K562 treated with DMSO at 1 percent for 12 hours (cell line): ENCODE measurements around the gene BCAM. TPM values are rescaled to one million over a fixed set of nuclear protein-coding genes. Genes with fewer than 3 reads are reported as not detected.

ENCODE experiments used
- total RNA-seq: library from RNA; unstranded; fragments of 300-600 nt; gene quantifications from 2 replicates; pipeline ENCODE4 v1.2.3, GENCODE V29; 2022; ENCODE audit not compliant: insufficient read depth

BCAM gene, protein sequence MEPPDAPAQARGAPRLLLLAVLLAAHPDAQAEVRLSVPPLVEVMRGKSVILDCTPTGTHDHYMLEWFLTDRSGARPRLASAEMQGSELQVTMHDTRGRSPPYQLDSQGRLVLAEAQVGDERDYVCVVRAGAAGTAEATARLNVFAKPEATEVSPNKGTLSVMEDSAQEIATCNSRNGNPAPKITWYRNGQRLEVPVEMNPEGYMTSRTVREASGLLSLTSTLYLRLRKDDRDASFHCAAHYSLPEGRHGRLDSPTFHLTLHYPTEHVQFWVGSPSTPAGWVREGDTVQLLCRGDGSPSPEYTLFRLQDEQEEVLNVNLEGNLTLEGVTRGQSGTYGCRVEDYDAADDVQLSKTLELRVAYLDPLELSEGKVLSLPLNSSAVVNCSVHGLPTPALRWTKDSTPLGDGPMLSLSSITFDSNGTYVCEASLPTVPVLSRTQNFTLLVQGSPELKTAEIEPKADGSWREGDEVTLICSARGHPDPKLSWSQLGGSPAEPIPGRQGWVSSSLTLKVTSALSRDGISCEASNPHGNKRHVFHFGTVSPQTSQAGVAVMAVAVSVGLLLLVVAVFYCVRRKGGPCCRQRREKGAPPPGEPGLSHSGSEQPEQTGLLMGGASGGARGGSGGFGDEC
- 2.7 and 6.7 TPM in 2 replicates for total RNA-seq

DNA sequence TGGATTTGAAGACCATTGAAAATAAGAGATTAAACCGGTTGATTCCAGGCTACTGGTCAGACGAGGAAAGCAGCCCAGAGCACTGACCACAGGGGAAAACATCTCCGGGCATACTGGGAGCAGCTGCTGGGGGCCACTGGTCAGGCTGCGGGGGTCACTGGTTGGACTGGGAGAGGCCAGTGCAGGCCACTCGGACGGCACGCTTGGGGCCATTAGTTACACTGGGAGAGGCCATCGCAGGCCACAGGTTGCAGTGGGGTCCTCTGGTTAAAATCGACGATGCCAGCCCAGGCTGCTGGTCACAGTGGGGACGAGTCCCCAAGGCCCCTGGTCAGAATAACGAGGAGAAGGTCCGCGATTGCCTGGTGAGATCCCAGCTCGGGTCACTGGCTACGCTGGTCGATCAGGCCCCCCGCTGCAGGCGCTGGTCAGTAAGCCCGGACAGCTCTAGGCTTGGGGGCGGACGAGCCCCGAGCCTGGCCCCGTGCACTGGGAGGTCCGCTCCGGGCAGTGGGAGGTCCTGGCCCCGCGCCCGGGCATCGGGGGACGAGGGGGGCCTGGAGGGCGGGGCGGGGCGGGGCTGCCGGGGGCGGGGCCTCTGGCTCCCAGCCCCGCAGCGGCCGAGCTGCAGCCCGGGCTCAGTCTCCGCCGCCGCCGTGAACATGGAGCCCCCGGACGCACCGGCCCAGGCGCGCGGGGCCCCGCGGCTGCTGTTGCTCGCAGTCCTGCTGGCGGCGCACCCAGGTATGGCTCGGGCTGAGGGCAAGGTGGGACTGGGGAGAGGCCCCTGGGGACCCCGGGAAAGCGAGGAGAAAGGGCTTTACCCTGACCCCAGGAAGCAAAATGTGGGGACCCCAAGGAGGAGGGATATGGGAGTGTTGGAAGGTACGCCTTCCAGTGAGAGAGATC, at the start of gene BCAM:
Gene BCAM, plus strand, starts transcription at position 641 of the 909 bp plus-strand sequence. Its CDS starts 22 bp downstream, at position 663.

DNA sequence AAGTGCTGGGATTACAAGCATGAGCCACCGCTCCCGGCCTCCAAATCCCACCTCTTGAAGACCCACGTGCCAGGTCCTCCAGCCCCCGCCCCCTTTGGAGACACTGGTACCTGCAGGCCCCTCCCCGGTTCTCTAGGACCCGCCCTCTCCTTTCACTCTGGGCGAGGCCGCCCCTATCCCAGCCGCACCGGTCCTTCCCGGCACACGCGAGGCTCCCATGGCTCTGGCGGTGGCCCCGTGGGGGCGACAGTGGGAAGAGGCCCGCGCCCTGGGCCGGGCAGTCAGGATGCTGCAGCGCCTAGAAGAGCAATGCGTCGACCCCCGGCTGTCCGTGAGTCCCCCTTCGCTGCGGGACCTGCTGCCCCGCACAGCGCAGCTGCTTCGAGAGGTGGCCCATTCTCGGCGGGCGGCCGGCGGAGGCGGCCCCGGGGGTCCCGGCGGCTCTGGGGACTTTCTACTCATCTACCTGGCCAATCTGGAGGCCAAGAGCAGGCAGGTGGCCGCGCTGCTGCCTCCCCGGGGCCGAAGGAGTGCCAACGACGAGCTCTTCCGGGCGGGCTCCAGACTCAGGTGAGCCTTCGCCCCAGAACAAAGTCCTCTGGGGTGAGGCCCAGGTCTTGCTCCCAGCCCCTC, 31.1 kb upstream of the BCAM start, which contains the start of gene CBLC:
Gene CBLC, plus strand, starts transcription at position 176 of the 633 bp plus-strand sequence. Its CDS starts 42 bp downstream, at position 218.

DNA sequence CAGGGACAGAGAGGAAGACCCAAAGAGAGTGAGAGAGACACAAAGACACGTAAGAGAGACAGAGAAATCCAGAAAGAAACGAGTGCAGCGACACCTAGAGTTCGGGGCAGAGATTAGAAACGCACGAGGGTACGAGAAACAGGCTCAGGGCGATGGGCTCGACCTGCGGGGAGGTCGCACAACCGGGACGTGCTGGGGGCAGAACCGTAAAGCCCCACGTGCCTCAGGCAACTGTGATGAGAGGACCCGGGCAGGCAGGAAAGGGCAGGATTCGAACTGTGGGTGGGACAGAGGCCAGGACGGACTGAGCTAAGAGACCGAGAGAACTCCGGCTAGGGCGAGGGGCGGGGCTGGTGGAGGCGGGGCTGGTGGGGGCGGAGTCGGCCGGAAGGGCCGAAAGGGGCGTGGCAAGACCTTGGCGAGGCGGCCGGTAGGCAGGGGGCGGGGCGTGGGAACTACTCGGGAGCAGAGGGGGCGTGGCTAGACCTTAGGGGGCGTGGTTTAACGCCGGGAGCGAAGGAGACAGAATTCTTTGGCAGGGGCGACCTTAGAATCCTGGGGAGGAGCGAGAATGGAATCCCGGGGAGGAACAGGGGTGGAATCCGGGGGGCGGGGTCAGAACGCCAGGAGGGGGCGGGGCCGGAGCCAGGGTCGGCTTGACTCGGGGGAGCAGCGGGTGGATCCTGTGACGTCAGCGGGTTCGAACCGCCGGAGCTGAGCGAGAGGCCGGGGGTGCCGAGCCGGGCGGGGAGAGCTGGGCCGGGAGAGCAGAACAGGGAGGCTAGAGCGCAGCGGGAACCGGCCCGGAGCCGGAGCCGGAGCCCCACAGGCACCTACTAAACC, 36.9 kb downstream of the BCAM start, which contains the start of gene NECTIN2:
Gene NECTIN2, plus strand, starts transcription at position 686 of the 843 bp plus-strand sequence. CDS start 229 bp downstream, outside the sequence.

Other genes with a start within 250 kb of the BCAM start
- not detected in 2 replicates for gene IGSF23, start 195.5 kb upstream of the BCAM start, total RNA-seq
- 6.4 and 18.5 TPM in 2 replicates for gene PVR, start 165.2 kb upstream of the BCAM start, total RNA-seq
- gene CEACAM19, start 137.6 kb upstream of the BCAM start, total RNA-seq = 2.2 and 4.8 TPM in 2 replicates
- not detected in 2 replicates for gene CEACAM16, start 110.0 kb upstream of the BCAM start, total RNA-seq
- gene BCL3, start 60.4 kb upstream of the BCAM start, total RNA-seq = 20.0 and 22.6 TPM in 2 replicates
- not detected in 2 replicates for gene CBLC, start 31.2 kb upstream of the BCAM start, total RNA-seq
- gene NECTIN2, start 37.2 kb downstream of the BCAM start, total RNA-seq = 80.1 and 110 TPM in 2 replicates
- 89.4 and 92.1 TPM in 2 replicates for gene TOMM40, start 82.2 kb downstream of the BCAM start, total RNA-seq
- 886 and 1,766 TPM in 2 replicates for gene APOE, start 96.7 kb downstream of the BCAM start, total RNA-seq
- 862 and 1,208 TPM in 2 replicates for gene APOC1, start 105.5 kb downstream of the BCAM start, total RNA-seq
- gene APOC4, start 133.1 kb downstream of the BCAM start, total RNA-seq = not detected in 2 replicates
- gene APOC2, start 136.9 kb downstream of the BCAM start, total RNA-seq = not detected in 2 replicates
- 66.2 and 105 TPM in 2 replicates for gene CLPTM1, start 146.3 kb downstream of the BCAM start, total RNA-seq
- 12.8 and 15.2 TPM in 2 replicates for gene RELB, start 192.4 kb downstream of the BCAM start, total RNA-seq
- gene CLASRP, start 229.9 kb downstream of the BCAM start, total RNA-seq = 30.7 and 41.2 TPM in 2 replicates